H1 (cell line): ENCODE data around the gene GAN. TPM values are rescaled to one million over a fixed set of nuclear protein-coding genes. Genes with fewer than 3 reads are reported as not detected.

Experiments used
- CTCF ChIA-PET: fragments of 300-600 bp; sonication (Branson Sonifier 250); formaldehyde crosslinking; loops from one replicate; lab custom pipeline; 2021; ENCODE audit not compliant: partially characterized antibody; lab: Charles Lee
- POLR2A ChIA-PET: fragments of 300-600 bp; sonication (Branson Sonifier 250); formaldehyde crosslinking; loops from one replicate; lab custom pipeline; 2021; ENCODE audit warnings: inconsistent platforms; ENCODE audit not compliant: partially characterized antibody; lab: Charles Lee
- DNase-seq, 2 experiments: peaks; one replicate each; pipeline versions ENCODE4 v3.0.0 to v3.0.0-alpha.2; 2010 to 2022; ENCODE audit warnings: low spot score in 2 of 2, low read depth in 1 of 2, mixed read lengths in 1 of 2
- FAIRE-seq: peaks from 2 replicates; lab custom pipeline; 2011; peaks lifted over from hg19 to GRCh38; lab: Jason Lieb, UNC
- H2AFZ ChIP-seq: 2 replicates; pipeline ENCODE4 v1.8.1; 2012; ENCODE audit warnings: low read length, inconsistent platforms
- H2AK5ac ChIP-seq: 2 replicates; pipeline ENCODE4 v1.6.1; 2013; ENCODE audit warnings: low read depth, low read length
- H2BK120ac ChIP-seq: replicated peaks from 2 replicates; pipeline ENCODE3; 2013; ENCODE audit warnings: low read depth, low read length, inconsistent platforms
- H2BK12ac ChIP-seq: 2 replicates; pipeline ENCODE4 v1.6.1; 2013; ENCODE audit warnings: low read depth, low read length
- H2BK15ac ChIP-seq: 2 replicates; pipeline ENCODE4 v1.6.1; 2013; ENCODE audit warnings: low read length
- H2BK20ac ChIP-seq: 2 replicates; pipeline ENCODE4 v1.6.1; 2013; ENCODE audit warnings: low read length
- H2BK5ac ChIP-seq: 2 replicates; pipeline ENCODE4 v1.6.1; 2013; ENCODE audit warnings: low read depth, low read length
- H3K14ac ChIP-seq: 2 replicates; pipeline ENCODE4 v1.6.1; 2013; ENCODE audit warnings: inconsistent platforms; ENCODE audit not compliant: insufficient read length
- H3K18ac ChIP-seq: 2 replicates; pipeline ENCODE4 v1.6.1; 2013; ENCODE audit warnings: low read length; ENCODE audit errors: extremely low read depth
- H3K23ac ChIP-seq: 2 replicates; pipeline ENCODE4 v1.6.1; 2013; ENCODE audit warnings: inconsistent platforms; ENCODE audit not compliant: insufficient read length
- H3K23me2 ChIP-seq: 2 replicates; pipeline ENCODE4 v1.6.1; 2013; ENCODE audit warnings: low read depth, low read length
- H3K27ac ChIP-seq: 2 replicates; pipeline ENCODE4 v1.6.1; 2011; ENCODE audit warnings: low read depth, low read length, inconsistent platforms
- H3K27me3 ChIP-seq, 4 experiments: replicated peaks in 1 of 4; 1 replicate in 1 of 4; 2 replicates in 3 of 4; pipeline versions ENCODE4 v1.6.1 to v1.8.1; 2011 to 2013; ENCODE audit warnings: low read length in 3 of 4, mild to moderate bottlenecking in 3 of 4, inconsistent platforms in 2 of 4, mixed read lengths in 2 of 4, moderate library complexity in 1 of 4; ENCODE audit not compliant: control insufficient read depth in 3 of 4, insufficient read depth in 3 of 4; ENCODE audit errors: extremely low read depth in 1 of 4
- H3K36me3 ChIP-seq, 4 experiments: 2 replicates each; pipeline versions ENCODE4 v1.6.1 to v1.8.1; 2011 to 2013; ENCODE audit warnings: mild to moderate bottlenecking in 4 of 4, low read length in 3 of 4, moderate library complexity in 2 of 4, control low read depth in 1 of 4, inconsistent platforms in 1 of 4; ENCODE audit not compliant: insufficient read depth in 4 of 4, control insufficient read depth in 2 of 4
- H3K4ac ChIP-seq: replicated peaks from 2 replicates; pipeline ENCODE3; 2013; ENCODE audit warnings: low read length, low read depth, mixed read lengths, inconsistent platforms; ENCODE audit not compliant: insufficient read length
- H3K4me1 ChIP-seq, 4 experiments: replicated peaks in 1 of 4; 1 replicate in 1 of 4; 2 replicates in 3 of 4; pipeline versions ENCODE4 v1.6.1 to v1.8.1; 2011 to 2013; ENCODE audit warnings: low read length in 3 of 4, inconsistent platforms in 2 of 4, mixed read lengths in 1 of 4; ENCODE audit not compliant: insufficient read depth in 4 of 4, control insufficient read depth in 3 of 4
- H3K4me2 ChIP-seq, 2 experiments: 2 replicates each; pipeline versions ENCODE4 v1.6.1 to v1.8.1; 2011 to 2013; ENCODE audit warnings: low read depth in 2 of 2, low read length in 2 of 2, control low read depth in 1 of 2, inconsistent platforms in 1 of 2, mild to moderate bottlenecking in 1 of 2; ENCODE audit not compliant: insufficient read depth in 1 of 2
- H3K4me3 ChIP-seq, 4 experiments: fragments of 200-600, 300-600 bp in 1 of 4; sonication (generic), shearing (Covaris generic), sonication (Bioruptor Twin) in 1 of 4; 2 replicates each; pipeline versions ENCODE4 v1.5.1 to v1.8.1; 2011 to 2016; ENCODE audit warnings: low read length in 4 of 4, low read depth in 3 of 4, control low read depth in 2 of 4, inconsistent platforms in 2 of 4, mild to moderate bottlenecking in 2 of 4, mixed read lengths in 1 of 4, moderate library complexity in 1 of 4; ENCODE audit not compliant: insufficient read depth in 2 of 4; ENCODE audit errors: extremely low read depth in 1 of 4
- H3K56ac ChIP-seq: replicated peaks from 2 replicates; pipeline ENCODE3; 2013; ENCODE audit warnings: low read depth, mild to moderate bottlenecking, mixed read lengths, low read length, inconsistent platforms; ENCODE audit not compliant: insufficient read length
- H3K79me1 ChIP-seq: 2 replicates; pipeline ENCODE4 v1.6.1; 2013; ENCODE audit warnings: low read depth, low read length, control low read depth
- H3K79me2 ChIP-seq, 2 experiments: 2 replicates each; pipeline versions ENCODE4 v1.6.1 to v1.8.1; 2012 to 2013; ENCODE audit warnings: low read length in 2 of 2, mild to moderate bottlenecking in 2 of 2, inconsistent platforms in 1 of 2; ENCODE audit not compliant: insufficient read depth in 2 of 2, control insufficient read depth in 1 of 2
- H3K9ac ChIP-seq, 4 experiments: replicated peaks in 1 of 4; 1 replicate in 1 of 4; 2 replicates in 3 of 4; pipeline versions ENCODE4 v1.6.1 to v1.8.1; 2011 to 2013; ENCODE audit warnings: low read depth in 3 of 4, low read length in 3 of 4, control low read depth in 2 of 4, mild to moderate bottlenecking in 2 of 4, moderate library complexity in 2 of 4, inconsistent platforms in 1 of 4; ENCODE audit errors: extremely low read depth in 1 of 4
- H3K9me3 ChIP-seq, 2 experiments: 2 replicates each; pipeline versions ENCODE4 v1.6.1 to v1.8.1; 2012 to 2013; ENCODE audit warnings: mild to moderate bottlenecking in 2 of 2, moderate library complexity in 2 of 2, control low read depth in 1 of 2, inconsistent platforms in 1 of 2, low read depth in 1 of 2, low read length in 1 of 2, mixed read lengths in 1 of 2; ENCODE audit not compliant: insufficient read depth in 2 of 2
- H4K20me1 ChIP-seq, 2 experiments: replicated peaks in 1 of 2; 2 replicates each; pipeline versions ENCODE3 to v1.8.1; 2011 to 2013; ENCODE audit warnings: inconsistent platforms in 2 of 2, low read length in 2 of 2, mild to moderate bottlenecking in 1 of 2; ENCODE audit not compliant: insufficient read depth in 2 of 2, control insufficient read depth in 1 of 2
- H4K5ac ChIP-seq: 2 replicates; pipeline ENCODE4 v1.6.1; 2013; ENCODE audit warnings: low read length, low read depth, mixed read lengths, inconsistent platforms; ENCODE audit not compliant: insufficient read length
- H4K8ac ChIP-seq: 2 replicates; pipeline ENCODE4 v1.8.0; 2013; ENCODE audit warnings: mild to moderate bottlenecking, moderate library complexity, low read length, inconsistent platforms; ENCODE audit not compliant: insufficient read depth; ENCODE audit errors: extremely low read depth
- H4K91ac ChIP-seq: replicated peaks from 2 replicates; pipeline ENCODE3; 2013; ENCODE audit warnings: low read length, mixed read lengths, inconsistent platforms; ENCODE audit not compliant: insufficient read length
- CBX8 ChIP-seq: fragments of 300-800, 300-1000 bp; sonication (generic); IDR thresholded peaks from 2 replicates; pipeline ENCODE4 v1.7.1; 2016; ENCODE audit warnings: low read depth, low read length, borderline replicate concordance
- CTCF ChIP-seq, 3 experiments: IDR thresholded peaks; 1 replicate in 2 of 3; 2 replicates in 1 of 3; pipeline versions ENCODE4 v1.5.1 to v1.6.1; 2011; ENCODE audit warnings: low read length in 3 of 3, mild to moderate bottlenecking in 3 of 3, inconsistent platforms in 2 of 3, low read depth in 1 of 3, moderate library complexity in 1 of 3; ENCODE audit not compliant: insufficient read depth in 1 of 3; ENCODE audit errors: control extremely low read depth in 1 of 3
- KDM4A ChIP-seq: IDR thresholded peaks from one replicate; pipeline ENCODE4 v1.7.1; 2012; ENCODE audit warnings: low read depth, mild to moderate bottlenecking, moderate library complexity, low read length, inconsistent platforms; ENCODE audit not compliant: severe bottlenecking
- POLR2A ChIP-seq, 2 experiments: IDR thresholded peaks; 1 replicate in 1 of 2; 2 replicates in 1 of 2; pipeline ENCODE4 v1.6.1; 2011; ENCODE audit warnings: low read depth in 2 of 2, low read length in 2 of 2, mild to moderate bottlenecking in 2 of 2; ENCODE audit errors: control extremely low read depth in 1 of 2
- POLR2AphosphoS5 ChIP-seq: IDR thresholded peaks from 2 replicates; pipeline ENCODE4 v1.6.1; 2011; ENCODE audit warnings: low read depth, low read length
- RFX5 ChIP-seq: IDR thresholded peaks from 2 replicates; pipeline ENCODE4 v1.6.1; 2011; ENCODE audit warnings: low read depth, low read length, improper control_type of control experiment, borderline replicate concordance
- RXRA ChIP-seq: IDR thresholded peaks from 2 replicates; pipeline ENCODE4 v1.6.1; 2011; ENCODE audit warnings: low read depth, mild to moderate bottlenecking, low read length, moderate library complexity; ENCODE audit not compliant: insufficient read depth
- SIN3A ChIP-seq, 2 experiments: IDR thresholded peaks in 1 of 2; conservative IDR thresholded peaks in 1 of 2; 2 replicates each; pipeline ENCODE4 v1.6.1; 2011 to 2012; ENCODE audit warnings: low read length in 2 of 2, improper control_type of control experiment in 1 of 2, low read depth in 1 of 2, mild to moderate bottlenecking in 1 of 2
- SIRT6 ChIP-seq: IDR thresholded peaks from one replicate; pipeline ENCODE4 v1.7.1; 2012; ENCODE audit warnings: low read length, inconsistent platforms
- SP2 ChIP-seq: IDR thresholded peaks from 2 replicates; pipeline ENCODE4 v1.6.1; 2012; ENCODE audit warnings: mild to moderate bottlenecking, low read length, inconsistent platforms
- SRF ChIP-seq: IDR thresholded peaks from 2 replicates; pipeline ENCODE4 v1.6.1; 2011; ENCODE audit warnings: mild to moderate bottlenecking, low read depth, low read length, moderate library complexity
- ZNF274 ChIP-seq: IDR thresholded peaks from 2 replicates; pipeline ENCODE4 v1.7.0; 2012; ENCODE audit warnings: low read length, borderline replicate concordance; ENCODE audit errors: extremely low read depth
- WGBS, 2 experiments: shearing (Covaris generic) in 1 of 2; methylation state at CpG; one replicate each; pipeline versions ENCODE4 v1.1.6 to v1.1.7; 2013 to 2015; ENCODE audit warnings: low lambda C conversion rate in 2 of 2, mixed read lengths in 2 of 2, inconsistent platforms in 1 of 2, low coverage in 1 of 2, missing lambda C conversion rate in 1 of 2; ENCODE audit not compliant: insufficient replicate concordance in 2 of 2, insufficient coverage in 1 of 2, insufficient read length in 1 of 2; ENCODE audit errors: extremely low coverage in 1 of 2, missing lambda C conversion rate in 1 of 2; 5-methylcytosine and 5-hydroxymethylcytosine counted together
- polyA plus RNA-seq, 7 experiments: library from polyadenylated mRNA; depleted of rRNA in 3 of 7; stranded (reverse) in 5 of 7; unstranded in 2 of 7; fragments of >200 nt in 5 of 7; fragments of 200-250 nt in 2 of 7; gene quantifications; 1 replicate in 5 of 7; 2 replicates in 1 of 7; 4 replicates in 1 of 7; pipeline versions ENCODE4 v1.2.1 to v1.2.3, GENCODE V29; 2011 to 2013; ENCODE audit warnings: missing spikeins in 2 of 7, mixed read lengths in 2 of 7
- total RNA-seq: library from RNA; stranded (reverse); fragmentation: NEBNext Ultra II Directional; extraction: Animal tissue kit (Norgen Biotek cat#: 25700); gene quantifications from 2 replicates; pipeline ENCODE4 v1.2.1, GENCODE V29; 2021

Gene GAN
- total and polyA plus RNA-seq, 2 of the 8 experiments (the other 6 are each of a cell fraction or from before 2014, with no cell fraction given): 4.5 to 23.9 TPM

GRCh38 chr16:81376880-81377279 lies 62.1 kb downstream of the GAN start:
- no peak overlapping the region for H3K18ac ChIP-seq
- no peak for TF ChIP-seq KDM4A
- no peak for TF ChIP-seq POLR2AphosphoS5
- no peak for TF ChIP-seq SIRT6
- TF ChIP-seq SIN3A (conservative IDR thresholded peaks at IDR 0.05 in 1 of 2, IDR thresholded peaks at IDR 0.05 in 1 of 2; ENCODE audit: low read depth in 1 of 2, low read length in 2 of 2): no peak
- no peak for TF ChIP-seq RXRA
- TF ChIP-seq SRF: no peak
- no peak for TF ChIP-seq CBX8
- no peak for TF ChIP-seq RFX5
- TF ChIP-seq POLR2A (IDR thresholded peaks at IDR 0.05; ENCODE audit: control extremely low read depth in 1 of 2, low read depth in 2 of 2, low read length in 2 of 2): no peak
- TF ChIP-seq CTCF (IDR thresholded peaks at IDR 0.05; ENCODE audit: control extremely low read depth in 1 of 3, insufficient read depth in 1 of 3, low read depth in 1 of 3, low read length in 3 of 3): no peak
- TF ChIP-seq ZNF274: no peak
- TF ChIP-seq SP2: no peak

More at GRCh38 chr16:81376880-81377279, 62.1 kb downstream of the GAN start:
- Histone ChIP-seq H3K23ac (no peak overlapping the region), H4K91ac (no peak overlapping the region), H4K8ac (no peak overlapping the region), H2AFZ (no peak overlapping the region), H3K9me3 (no peaks in the 10 kb centered on the region; a peak in 1 of 4 replicates), H3K79me2 (no peaks in the 10 kb centered on the region), H2BK20ac (no peak overlapping the region), H2BK15ac (no peak overlapping the region), H3K27ac (no peak overlapping the region), H2BK12ac (no peak overlapping the region), H3K4me1 (no peaks in the 10 kb centered on the region), H3K9ac (no peak overlapping the region), H3K27me3 (no peaks in the 10 kb centered on the region), H3K14ac (no peak overlapping the region), H3K4me3 (no peak overlapping the region), H3K23me2 (no peaks in the 10 kb centered on the region), H3K79me1 (no peaks in the 10 kb centered on the region), H3K4ac (no peak overlapping the region), H2BK120ac (no peak overlapping the region), H3K56ac (no peak overlapping the region), H2BK5ac (no peak overlapping the region), H2AK5ac (no peak overlapping the region), H4K5ac (no peak overlapping the region), H3K4me2 (no peak overlapping the region), H3K36me3 (peaks cover 0 to 21% (median 2%) of the 10 kb centered on the region in 4 experiments; a peak in 4 of 8 replicates), H4K20me1 (peaks cover 0 to 3% of the 10 kb centered on the region in 2 experiments)
- WGBS, 2 experiments: 94% methylated on average over 7 of the region's 7 CpGs; no CpG with 5 or more reads in 1 of the 2 experiments
- ChIA-PET POLR2A (interaction anchor here (0.9 to 1.4 kb wide), 3 partner anchors 10 to 14 kb away, joined by 3 read pairs; no protein-coding TSS in a partner anchor), CTCF (interaction anchor here (1.2 to 2.1 kb wide), 4 partner anchors 9 to 348 kb away, joined by 3 to 11 read pairs (median 6); no protein-coding TSS in a partner anchor)
- DNase-seq (no peak), FAIRE-seq (no peak)
